ENCODE data around the gene DHRS7B.
A peak's percentile ranks its signal among the peaks of the same experiment; 100 is the strongest.
"Not testable (repeated sequence)": the region's sequence is repeated elsewhere in the genome, so short reads cannot be mapped to it uniquely, and the experiment has no call there.

Gene DHRS7B

GRCh38 chr17:21212826-21213637, 86.3 kb downstream of the DHRS7B start:
- DNase-seq: no peak

GRCh38 chr17:21213638-21214014, 86.9 kb downstream of the DHRS7B start:
- DNase-seq: no peak

GRCh38 chr17:21214015-21214776, 87.4 kb downstream of the DHRS7B start, which contains the start of gene TMEM11:
TSS of gene TMEM11 (minus strand) at chr17:21214161. CDS start at chr17:21214152, 9 bp downstream.
- DNase-seq: peak; percentile 93 to 96

GRCh38 chr17:21214777-21215541, 88.2 kb downstream of the DHRS7B start:
- no peak for DNase-seq

GRCh38 chr17:21215935-21216334, 89.2 kb downstream of the DHRS7B start:
- DNase-seq: no peak

- DNase-seq: no peak
Measured at GRCh38 chr17:21217346-21217745, 90.6 kb downstream of the DHRS7B start.

- DNase-seq: peak in 1 of 2 experiments; percentile 53
Measured at GRCh38 chr17:21218101-21218500, 91.3 kb downstream of the DHRS7B start.

- DNase-seq: no peak
Measured at GRCh38 chr17:21218831-21219380, 92.1 kb downstream of the DHRS7B start.

GRCh38 chr17:21223086-21223485, 96.3 kb downstream of the DHRS7B start:
- no peak for DNase-seq

GRCh38 chr17:21227277-21227676, 100.5 kb downstream of the DHRS7B start:
- DNase-seq: not testable (repeated sequence)

GRCh38 chr17:21228111-21228510, 101.3 kb downstream of the DHRS7B start:
- no peak for DNase-seq

- DNase-seq: no peak
Measured at GRCh38 chr17:21228845-21229244, 102.1 kb downstream of the DHRS7B start.

- no peak for DNase-seq
Measured at GRCh38 chr17:21231533-21231932, 104.8 kb downstream of the DHRS7B start.

- no peak for DNase-seq
Measured at GRCh38 chr17:21232033-21232749, 105.4 kb downstream of the DHRS7B start.

- DNase-seq: no peak
Measured at GRCh38 chr17:21233581-21234347, 107.0 kb downstream of the DHRS7B start.

- DNase-seq: no peak
Measured at GRCh38 chr17:21235921-21236320, 109.2 kb downstream of the DHRS7B start.

- DNase-seq: peak in 1 of 2 experiments; percentile 21
Measured at GRCh38 chr17:21239680-21240368, 113.1 kb downstream of the DHRS7B start.

- DNase-seq: no peak
Measured at GRCh38 chr17:21240369-21241055, 113.7 kb downstream of the DHRS7B start.

Data from NCI-H524 (cell line).